Motor neuron (in vitro differentiated cells): ENCODE measurements around the gene RGS6. TPM values are rescaled to one million over a fixed set of nuclear protein-coding genes. Genes with fewer than 3 reads are reported as not detected.
A peak's percentile ranks its signal among the peaks of the same experiment; 100 is the strongest.

Experiments used
- ATAC-seq, 8 experiments: fragments of 200-7000 bp; cut with Tn5 transposase; replicated peaks in 6 of 8; 2 replicates each; pipeline ENCODE4 v1.8.0; 2021; ENCODE audit warnings: mild to moderate bottlenecking in 8 of 8, moderate library complexity in 8 of 8
- H3K27ac ChIP-seq, 2 donors: fragments of 250-450 bp; sonication (Bioruptor Pico); 2 replicates each; pipeline ENCODE4 v1.9.0; 2021; ENCODE audit warnings: antibody characterized with exemption in 2 of 2, mild to moderate bottlenecking in 2 of 2, moderate library complexity in 1 of 2
- H3K4me1 ChIP-seq, 2 donors: fragments of 250-450 bp; sonication (Bioruptor Pico); replicated peaks in 1 of 2; 2 replicates each; pipeline ENCODE4 v1.6.1; 2021; ENCODE audit warnings: antibody characterized with exemption in 2 of 2, mild to moderate bottlenecking in 2 of 2, moderate library complexity in 1 of 2
- H3K4me3 ChIP-seq, 5 donors: fragments of 250-450 bp; sonication (Bioruptor Pico); 2 replicates each; pipeline ENCODE4 v1.9.0; 2021; ENCODE audit warnings: antibody characterized with exemption in 5 of 5, mild to moderate bottlenecking in 5 of 5, moderate library complexity in 4 of 5
- WGBS, 10 experiments: fragments of 450-650 bp; shearing (Covaris generic); methylation state at CpG; one replicate each; pipeline ENCODE4 v1.0.0; 2022; 5-methylcytosine and 5-hydroxymethylcytosine counted together
- in situ Hi-C, 9 experiments: fragments of 400-800 bp; cut with MboI; loops; one replicate each; pipeline ENCODE4 v1.15.0; 2021; ENCODE audit warnings: low sequenced_read_pairs in 9 of 9, low pct_unique_long_range_greater_than_20kb in 2 of 9; ENCODE audit not compliant: unreplicated experiment in 9 of 9
- total RNA-seq, 8 experiments: library from RNA; unstranded; fragments of 300-600 nt; gene quantifications; 2 replicates each; pipeline versions ENCODE4 v1.2.3 to v1.2.4, GENCODE V29; 2022

RGS6 gene
- total RNA-seq, 8 experiments from 2014 or later: 0.22 to 15.5 (median 1.3) TPM

DNA sequence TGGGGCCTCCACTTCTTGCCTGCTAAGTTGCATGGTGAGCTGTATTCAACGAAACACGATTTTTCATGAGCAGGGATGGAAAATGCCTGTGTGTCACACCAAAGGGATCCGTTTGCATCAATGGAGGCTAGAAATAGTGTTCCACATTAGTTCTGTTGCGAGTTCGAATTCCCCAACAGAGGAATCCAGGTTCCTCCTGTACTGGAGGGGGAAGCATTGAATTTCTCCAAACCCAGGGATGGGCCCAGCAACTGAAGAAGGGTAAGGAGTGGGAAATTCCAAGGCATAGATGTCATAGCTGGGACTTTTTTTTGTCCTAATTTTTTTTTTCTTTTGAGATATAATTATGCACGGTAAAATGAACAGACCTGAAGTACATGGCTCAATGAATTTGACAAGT lies 625.4 kb downstream of the RGS6 start:
- in situ Hi-C loops: no loop called here
- 70 to 100% (median 96%) methylated on average over 1 to 5 of the region's 6 CpGs for WGBS, 10 experiments
- H3K4me3 ChIP-seq: no peak overlapping the region
- peaks cover 35 to 39% of the 10 kb centered on the region in 2 donors for H3K4me1 ChIP-seq
- no peak overlapping the region for H3K27ac ChIP-seq
- ATAC-seq: no peak

DNA sequence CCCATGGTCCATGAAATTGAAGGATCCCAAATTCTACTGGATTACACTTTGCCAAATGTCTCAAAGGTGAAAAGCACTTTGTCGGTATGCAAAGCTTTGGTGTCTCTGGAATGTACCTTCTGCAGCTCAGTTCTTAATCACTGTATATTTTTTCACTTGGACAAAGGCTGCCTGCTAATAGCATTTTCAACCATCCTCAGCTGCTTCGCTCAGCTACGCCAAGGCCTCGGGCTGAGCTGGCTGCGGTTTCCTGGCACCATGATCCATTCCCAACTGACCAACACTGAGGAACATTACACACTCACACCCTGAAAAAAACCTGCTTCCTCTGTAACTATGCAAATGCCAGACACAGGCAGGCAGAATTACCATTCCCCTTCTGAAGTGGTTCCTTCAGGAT lies 626.5 kb downstream of the RGS6 start:
- peak overlapping the region in 1 of 2 donors; percentile 36 for H3K27ac ChIP-seq
- in situ Hi-C loops: no loop called here
- 6 to 96% (median 90%) methylated on average over 1 to 5 of the region's 5 CpGs; no CpG with 5 or more reads in 5 of the 10 experiments for WGBS, 10 experiments
- no peak overlapping the region for H3K4me3 ChIP-seq
- ATAC-seq: peak; percentile 46 to 90 (median 55)
- peaks cover 33 to 39% of the 10 kb centered on the region in 2 donors for H3K4me1 ChIP-seq

DNA sequence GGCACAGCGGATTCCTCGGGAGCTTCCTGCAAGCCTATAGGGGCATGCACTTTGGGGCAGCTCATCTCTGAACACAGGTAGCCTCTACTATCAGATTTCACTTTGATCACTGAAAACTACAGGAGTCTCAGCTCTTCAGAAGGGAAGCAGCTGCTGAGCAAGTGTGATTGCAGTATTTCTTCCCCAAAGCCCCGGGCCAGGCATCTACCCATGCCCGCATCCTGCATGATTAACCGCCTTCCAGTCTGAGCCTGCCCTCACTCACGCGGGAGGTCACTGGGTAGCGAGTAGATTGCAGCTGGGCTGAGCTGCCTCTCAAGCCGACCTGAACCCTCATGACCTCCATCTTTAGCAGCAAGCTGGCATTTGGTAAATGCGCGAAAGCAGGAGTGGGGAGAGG lies 627.0 kb downstream of the RGS6 start:
- Histone ChIP-seq H3K4me1 (peaks cover 28 to 39% of the 10 kb centered on the region in 2 donors), H3K27ac (peak overlapping the region in 1 of 2 donors; percentile 36), H3K4me3 (no peak overlapping the region)
- 19 to 83% (median 63%) methylated on average over 1 to 5 of the region's 11 CpGs; no CpG with 5 or more reads in 3 of the 10 experiments for WGBS, 10 experiments
- peak in 7 of 8 experiments; percentile 41 to 80 (median 62) for ATAC-seq
- in situ Hi-C loops: no loop called here

DNA sequence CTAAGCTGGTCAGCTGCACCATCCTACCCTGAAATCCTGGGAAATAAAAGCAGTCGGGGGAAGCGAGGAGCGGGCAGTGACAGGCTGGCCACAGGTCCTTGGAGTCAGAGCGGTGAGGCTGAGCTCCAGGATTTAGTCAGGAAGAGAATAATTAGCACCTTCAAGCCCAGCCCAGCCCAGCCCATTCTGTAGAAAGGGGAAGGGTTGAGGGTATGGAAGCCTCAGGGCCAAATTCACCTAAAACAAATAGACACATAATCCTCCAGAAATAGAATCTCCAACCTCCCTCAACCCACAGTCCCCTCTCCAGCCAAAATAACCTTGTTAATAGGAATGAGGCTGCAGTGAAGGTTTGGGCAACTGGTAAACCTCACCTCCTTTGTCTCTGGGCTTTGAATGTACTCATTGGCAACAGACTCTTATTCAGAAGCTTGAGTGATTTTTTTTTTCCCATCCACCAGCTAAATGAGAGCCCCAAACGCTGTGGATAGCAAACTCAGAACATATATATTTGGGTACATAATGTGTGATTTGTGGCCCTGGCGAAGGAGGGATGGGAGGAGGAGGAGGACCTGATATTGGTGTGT lies 627.5 kb downstream of the RGS6 start:
- H3K27ac ChIP-seq: no peak overlapping the region
- H3K4me1 ChIP-seq: peaks cover 28 to 39% of the 10 kb centered on the region in 2 donors
- no peak overlapping the region for H3K4me3 ChIP-seq
- in situ Hi-C loops: no loop called here
- ATAC-seq: peak; percentile 2 to 69 (median 44)
- 33 to 100% (median 80%) methylated on average over 1 to 3 of the region's 6 CpGs; no CpG with 5 or more reads in 1 of the 10 experiments for WGBS, 10 experiments

DNA sequence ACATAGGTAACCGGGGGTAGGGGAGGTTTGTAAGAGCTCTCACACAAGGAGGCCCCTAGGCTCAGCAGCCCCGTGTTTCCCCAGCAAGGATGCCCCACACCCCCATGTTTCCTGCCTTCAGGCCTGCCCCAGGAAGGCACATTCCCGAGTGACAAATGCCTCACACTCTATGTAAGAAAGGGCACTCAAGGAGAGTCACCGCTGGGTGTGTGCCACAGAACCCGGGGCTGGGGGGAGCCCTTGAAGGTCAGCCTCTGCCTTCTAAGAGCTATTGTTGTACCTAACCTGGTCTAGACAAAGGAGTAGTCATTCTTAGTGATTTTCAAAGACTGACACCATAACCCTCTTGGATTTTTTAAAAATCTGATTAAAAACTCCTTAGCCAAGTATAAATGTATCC lies 628.1 kb downstream of the RGS6 start:
- Histone ChIP-seq H3K4me1 (peaks cover 29 to 39% of the 10 kb centered on the region in 2 donors), H3K27ac (no peak overlapping the region), H3K4me3 (no peak overlapping the region)
- WGBS, 10 experiments: 40% methylated on average over 1 to 3 of the region's 5 CpGs; no CpG with 5 or more reads in 8 of the 10 experiments
- in situ Hi-C loops: no loop called here
- no peak for ATAC-seq

DNA sequence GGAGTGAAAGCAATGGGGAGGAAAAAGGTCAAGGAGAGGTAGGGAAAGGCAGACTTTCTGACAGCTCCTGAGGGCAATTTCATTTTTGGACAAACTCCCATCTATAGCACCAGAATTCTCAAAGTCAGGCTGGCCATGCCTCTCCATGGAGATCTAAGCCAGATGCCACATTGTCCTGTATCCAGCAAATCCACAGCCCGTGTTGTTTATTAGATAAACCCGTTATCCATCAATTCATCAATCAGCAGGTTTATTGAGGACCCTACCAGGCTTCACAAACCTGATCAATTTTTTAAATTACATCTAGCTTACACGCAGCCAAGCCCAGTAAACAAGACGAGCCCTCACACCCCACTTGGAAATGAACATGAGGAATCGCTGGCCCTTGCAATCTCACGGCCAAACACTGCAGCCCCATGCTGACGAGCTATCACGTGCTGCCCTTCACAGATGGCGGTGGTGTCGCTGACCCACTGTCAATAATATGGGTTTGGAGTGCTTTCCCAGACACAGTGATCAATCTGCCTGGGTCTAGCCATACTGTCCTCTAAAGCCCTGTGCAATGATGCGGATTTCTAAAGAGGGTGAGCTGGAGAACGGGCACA lies 628.8 kb downstream of the RGS6 start:
- H3K27ac ChIP-seq: peak overlapping the region in 1 of 2 donors; percentile 57
- ATAC-seq: peak in 5 of 8 experiments; percentile 4 to 32 (median 29)
- WGBS, 10 experiments: 70 to 100% (median 80%) methylated on average over 1 to 7 of the region's 12 CpGs; no CpG with 5 or more reads in 2 of the 10 experiments

DNA sequence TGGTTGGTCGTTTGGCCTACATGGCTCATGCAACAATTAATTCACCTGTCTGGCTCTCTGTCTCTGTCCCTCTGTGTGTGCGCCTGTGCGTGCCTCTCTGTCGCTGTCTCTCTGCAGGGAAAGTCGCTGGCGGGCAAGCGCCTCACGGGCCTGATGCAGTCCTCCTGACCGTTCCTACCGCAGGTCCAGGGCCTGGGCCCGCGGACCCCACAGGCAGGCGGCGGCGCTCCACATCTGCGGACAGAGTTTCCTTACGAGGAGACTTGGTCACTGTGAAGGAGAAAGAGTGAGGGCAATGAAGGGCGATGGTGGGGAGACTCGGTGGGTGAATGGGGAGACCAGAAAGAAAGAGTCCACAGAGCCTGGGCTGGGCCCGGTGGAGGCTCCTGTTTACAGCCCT lies 630.1 kb downstream of the RGS6 start:
- Histone ChIP-seq H3K4me1 (peaks cover 31 to 43% of the 10 kb centered on the region in 2 donors), H3K4me3 (no peak overlapping the region), H3K27ac (no peak overlapping the region)
- no peak for ATAC-seq
- in situ Hi-C loops: no loop called here
- 17 to 100% (median 80%) methylated on average over 1 to 8 of the region's 20 CpGs; no CpG with 5 or more reads in 3 of the 10 experiments for WGBS, 10 experiments

More for the DNA sequence above, 628.8 kb downstream of the RGS6 start:
- no peak overlapping the region for H3K4me3 ChIP-seq
- in situ Hi-C loops: no loop called here
- peaks cover 31 to 43% of the 10 kb centered on the region in 2 donors for H3K4me1 ChIP-seq

DNA sequence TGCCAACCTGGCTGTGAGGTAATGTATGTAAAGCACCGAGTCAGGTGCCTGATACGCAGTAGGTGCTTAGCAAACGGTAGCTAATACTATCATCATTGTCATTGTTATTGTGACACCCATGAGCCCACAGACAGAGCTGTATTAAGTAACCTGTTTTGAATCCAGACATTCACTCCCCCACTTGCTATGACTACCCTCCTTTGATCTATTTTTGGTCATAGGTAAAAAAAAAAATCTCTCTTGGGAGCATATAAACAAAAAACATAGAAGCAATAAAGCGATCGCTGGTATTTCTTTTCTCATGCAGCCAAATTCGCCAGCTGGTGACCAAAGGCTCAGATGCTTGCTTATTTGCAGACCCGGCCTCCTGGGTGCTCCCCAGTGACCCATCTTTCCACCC lies 631.4 kb downstream of the RGS6 start:
- no peak for ATAC-seq
- in situ Hi-C loops: no loop called here
- Histone ChIP-seq H3K27ac (no peak overlapping the region), H3K4me1 (peaks cover 22 to 35% of the 10 kb centered on the region in 2 donors), H3K4me3 (no peak overlapping the region)
- WGBS, 10 experiments: 68 to 89% (median 79%) methylated on average over 2 to 6 of the region's 7 CpGs; no CpG with 5 or more reads in 2 of the 10 experiments

DNA sequence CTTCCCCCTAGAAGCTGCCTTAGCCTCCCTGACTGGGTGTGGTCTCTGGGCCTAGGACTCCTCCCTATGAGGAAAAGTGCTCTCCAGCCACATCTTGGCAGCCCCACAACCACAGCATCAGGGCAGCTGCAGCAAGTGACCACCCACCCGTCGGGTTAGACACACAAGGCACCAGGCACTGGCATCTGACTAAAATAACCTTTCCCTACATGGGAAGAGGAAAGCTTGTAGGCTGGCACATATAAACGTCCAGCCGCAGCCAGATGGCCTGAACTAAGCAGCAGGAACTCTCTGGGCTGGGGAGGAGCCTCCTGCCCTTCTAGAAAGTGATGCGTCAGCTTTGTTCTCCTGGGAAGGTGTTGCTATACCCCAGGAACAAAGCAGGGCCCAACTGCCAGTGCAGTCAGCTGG lies 632.9 kb downstream of the RGS6 start:
- in situ Hi-C loops: no loop called here
- H3K27ac ChIP-seq: no peak overlapping the region
- ATAC-seq: peak in 3 of 8 experiments; percentile 29 to 64 (median 46)
- H3K4me1 ChIP-seq: peaks cover 9 to 20% of the 10 kb centered on the region in 2 donors
- H3K4me3 ChIP-seq: no peak overlapping the region
- WGBS, 10 experiments: 0 to 91% (median 67%) methylated on average over 1 to 4 of the region's 5 CpGs; no CpG with 5 or more reads in 6 of the 10 experiments

DNA sequence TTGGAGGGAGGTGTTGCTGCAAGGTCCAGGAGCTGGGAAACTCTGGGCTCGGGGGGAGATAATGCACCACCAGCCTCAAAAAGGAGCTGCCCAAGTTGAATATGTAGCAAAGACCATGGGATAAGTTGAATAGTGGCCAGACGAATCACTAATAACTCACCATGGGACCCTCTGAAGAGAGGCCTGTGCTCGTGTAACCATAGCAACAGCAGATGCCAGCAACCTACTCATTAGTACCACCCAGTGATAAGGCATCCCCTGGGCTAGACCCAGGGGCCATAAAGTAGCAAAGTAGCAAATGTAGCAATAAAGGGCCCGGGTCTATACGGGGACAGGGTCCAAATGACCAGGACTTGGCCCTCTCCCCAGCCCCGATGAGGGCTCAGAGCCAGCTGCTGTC lies 633.7 kb downstream of the RGS6 start:
- H3K27ac ChIP-seq: no peak overlapping the region
- H3K4me3 ChIP-seq: no peak overlapping the region
- peak in 5 of 8 experiments; percentile 32 to 74 (median 45) for ATAC-seq
- in situ Hi-C loops: no loop called here
- peaks cover 7 to 12% of the 10 kb centered on the region in 2 donors for H3K4me1 ChIP-seq
- 20 to 86% (median 46%) methylated on average over 1 to 3 of the region's 6 CpGs; no CpG with 5 or more reads in 4 of the 10 experiments for WGBS, 10 experiments

DNA sequence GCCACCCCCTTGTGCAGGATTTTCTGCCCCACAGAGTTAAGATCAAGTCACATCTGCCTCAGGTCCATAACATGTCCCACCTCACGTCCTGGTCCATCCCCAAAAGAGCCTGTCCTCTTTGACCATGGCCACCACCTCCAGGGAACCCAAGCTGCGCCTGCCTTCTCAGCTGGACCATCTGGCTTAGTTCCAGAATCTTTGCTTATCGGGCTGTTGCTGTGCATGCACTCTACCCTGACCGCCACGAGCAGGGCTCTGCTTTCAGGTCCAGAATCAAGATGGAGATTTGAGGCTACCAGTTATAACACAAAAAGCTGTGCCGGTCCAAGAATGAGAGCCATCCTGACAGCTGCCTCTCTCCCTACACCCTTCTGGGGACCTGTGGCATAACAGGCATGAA lies 635.0 kb downstream of the RGS6 start:
- 51 to 83% (median 76%) methylated on average over 1 to 4 of the region's 6 CpGs; no CpG with 5 or more reads in 4 of the 10 experiments for WGBS, 10 experiments
- Histone ChIP-seq H3K4me1 (peaks cover 3 to 5% of the 10 kb centered on the region in 2 donors), H3K4me3 (no peak overlapping the region), H3K27ac (no peak overlapping the region)
- in situ Hi-C loops: no loop called here
- no peak for ATAC-seq

DNA sequence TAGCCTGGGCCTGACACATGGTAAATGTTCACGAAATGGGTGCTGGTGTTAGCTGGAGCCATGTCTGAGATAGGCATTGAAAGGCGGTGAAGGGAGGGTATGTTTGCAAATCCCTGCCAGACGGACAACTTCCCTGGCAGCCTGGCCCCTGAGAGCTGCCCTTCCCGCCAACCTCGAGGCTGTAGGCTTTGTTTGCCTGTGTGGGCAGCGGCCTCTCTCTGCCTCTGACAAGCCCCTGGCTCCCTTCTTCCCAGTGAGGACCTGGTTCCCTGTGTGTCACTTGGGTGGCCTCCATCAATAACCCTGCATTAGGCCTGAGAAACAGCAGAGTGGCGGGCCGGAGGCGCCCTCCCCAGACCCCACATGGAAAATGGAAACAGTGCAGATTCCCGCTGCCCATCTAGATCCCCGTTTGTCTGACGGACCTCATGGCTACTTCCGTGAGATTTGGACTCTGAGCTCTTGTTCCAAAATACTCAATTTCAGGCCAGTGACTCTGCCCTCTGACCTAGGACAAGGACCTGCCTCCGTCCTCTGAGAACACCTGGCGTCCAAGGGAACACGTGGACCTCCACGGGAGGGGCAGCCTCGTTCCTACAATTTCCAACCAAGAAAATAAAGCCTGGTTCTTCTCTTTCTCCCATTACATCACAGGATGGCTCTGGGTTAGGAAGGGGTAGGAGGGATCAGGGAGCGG lies 636.2 kb downstream of the RGS6 start:
- no peak overlapping the region for H3K4me3 ChIP-seq
- 29 to 100% (median 85%) methylated on average over 1 to 8 of the region's 19 CpGs; no CpG with 5 or more reads in 1 of the 10 experiments for WGBS, 10 experiments
- peaks cover 3 to 5% of the 10 kb centered on the region in 2 donors for H3K4me1 ChIP-seq
- peak in 1 of 8 experiments; percentile 17 for ATAC-seq
- no peak overlapping the region for H3K27ac ChIP-seq
- in situ Hi-C loops: no loop called here
